Gastroesophageal sphincter (tissue), 4 donors: ENCODE data around the gene ECI1. TPM values are rescaled to one million over a fixed set of nuclear protein-coding genes. Genes with fewer than 3 reads are reported as not detected.

Source experiments
- ATAC-seq: fragments of 150-250 bp; one replicate; pipeline ENCODE4 v1.9.1; 2016; ENCODE audit warnings: mild to moderate bottlenecking, moderate library complexity
- H3K27ac ChIP-seq, 4 donors: fragments of 200-600 bp; sonication (generic) in 3 of 4; 1 replicate in 3 of 4; 2 replicates in 1 of 4; pipeline ENCODE4 v1.5.1; 2016 to 2019
- H3K27me3 ChIP-seq: fragments of 200-600 bp; sonication (generic); one replicate; pipeline ENCODE4 v1.5.1; 2019
- H3K36me3 ChIP-seq, 2 donors: fragments of 200-600 bp; sonication (generic); one replicate each; pipeline ENCODE4 v1.5.1; 2019; ENCODE audit warnings: control low read depth in 1 of 2
- H3K4me1 ChIP-seq, 3 donors: fragments of 200-600 bp; sonication (generic); 1 replicate in 2 of 3; 2 replicates in 1 of 3; pipeline ENCODE4 v1.5.1; 2016 to 2019; ENCODE audit warnings: control low read depth in 2 of 3
- H3K4me3 ChIP-seq, 2 donors: fragments of 200-600 bp; sonication (generic); one replicate each; pipeline ENCODE4 v1.5.1; 2019; ENCODE audit warnings: mild to moderate bottlenecking in 1 of 2, moderate library complexity in 1 of 2
- H3K9me3 ChIP-seq, 3 donors: fragments of 200-600 bp; sonication (generic); one replicate each; pipeline ENCODE4 v1.5.1; 2017 to 2019; ENCODE audit warnings: control low read depth in 2 of 3
- EP300 ChIP-seq: sonication (generic); formaldehyde crosslinking; IDR thresholded peaks from one replicate; pipeline ENCODE4 v1.6.1; 2017; ENCODE audit warnings: antibody characterized with exemption, mild to moderate bottlenecking
- POLR2A ChIP-seq, 2 donors: fragments of 450-650 bp; IDR thresholded peaks; one replicate each; pipeline ENCODE4 v1.6.1; 2017; ENCODE audit warnings: antibody characterized with exemption in 2 of 2, mild to moderate bottlenecking in 2 of 2, moderate library complexity in 1 of 2
- POLR2AphosphoS5 ChIP-seq: sonication (generic); formaldehyde crosslinking; IDR thresholded peaks from one replicate; pipeline ENCODE4 v1.6.1; 2017; ENCODE audit warnings: antibody characterized with exemption
- WGBS, 2 donors: methylation state at CpG; one replicate each; pipeline ENCODE4 v1.1.5; 2018; ENCODE audit warnings: low coverage in 1 of 2; 5-methylcytosine and 5-hydroxymethylcytosine counted together
- total RNA-seq, 4 donors: library from RNA; depleted of rRNA; stranded (reverse); fragments of >200 nt; gene quantifications; one replicate each; pipeline ENCODE4 v1.1.0, GENCODE V29; 2016
- TF ChIP-seq, protein P1 (sequence below), 4 experiments: fragments of 200-600 bp in 2 of 4; fragments of 450-650 bp in 2 of 4; sonication (generic) in 1 of 4; IDR thresholded peaks; one replicate each; pipeline ENCODE4 v1.5.1; 2017 to 2019; ENCODE audit warnings: antibody characterized with exemption in 4 of 4, mild to moderate bottlenecking in 2 of 4, moderate library complexity in 2 of 4

The ECI1 gene
- total RNA-seq, 4 donors from 2014 or later = 41.9 to 85.1 (median 73.8) TPM

DNA sequence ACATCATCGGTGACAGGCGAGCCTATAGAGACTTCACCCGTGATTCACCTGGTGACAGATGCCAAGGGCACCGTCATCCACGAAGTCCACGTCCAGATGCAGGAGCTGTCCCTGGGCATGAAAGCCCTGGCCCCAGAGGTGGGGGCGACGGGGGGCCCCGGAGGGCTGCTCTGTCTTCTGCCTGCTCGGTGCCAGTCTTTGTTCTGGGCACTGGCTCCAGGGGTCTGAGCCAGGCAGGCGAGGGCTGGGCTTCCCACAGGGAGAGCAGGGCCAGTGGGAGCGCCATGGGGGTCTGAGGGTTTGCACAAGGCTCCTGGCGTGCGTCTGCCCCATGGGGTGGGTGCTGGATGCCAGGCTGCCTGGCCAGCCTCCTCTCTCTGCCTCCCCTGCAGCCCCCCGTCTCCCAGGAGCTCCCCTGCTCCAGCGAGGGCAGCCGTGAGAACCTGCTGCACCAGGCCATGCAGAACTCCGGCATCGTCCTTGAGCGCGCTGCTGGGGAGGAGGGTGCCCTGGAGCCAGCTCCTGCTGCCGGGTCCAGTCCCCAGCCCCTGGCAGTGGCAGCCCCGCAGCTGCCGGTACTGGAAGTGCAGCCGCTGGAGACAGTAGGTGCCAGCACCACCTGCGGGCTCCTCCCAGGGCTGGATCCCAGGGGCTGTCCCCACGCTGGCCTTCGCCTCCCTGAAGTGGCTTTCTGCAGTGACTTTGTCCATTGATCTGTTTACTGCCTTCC, 18.2 kb downstream of the ECI1 start:
- peaks cover 63% of the 10 kb centered on the region for H3K27me3 ChIP-seq
- H3K9me3 ChIP-seq = no peaks in the 10 kb centered on the region
- no peak overlapping the region for H3K27ac ChIP-seq
- TF ChIP-seq POLR2A (IDR thresholded peaks at IDR 0.05) = no peak
- TF ChIP-seq POLR2AphosphoS5 = no peak
- TF ChIP-seq, protein P1, sequence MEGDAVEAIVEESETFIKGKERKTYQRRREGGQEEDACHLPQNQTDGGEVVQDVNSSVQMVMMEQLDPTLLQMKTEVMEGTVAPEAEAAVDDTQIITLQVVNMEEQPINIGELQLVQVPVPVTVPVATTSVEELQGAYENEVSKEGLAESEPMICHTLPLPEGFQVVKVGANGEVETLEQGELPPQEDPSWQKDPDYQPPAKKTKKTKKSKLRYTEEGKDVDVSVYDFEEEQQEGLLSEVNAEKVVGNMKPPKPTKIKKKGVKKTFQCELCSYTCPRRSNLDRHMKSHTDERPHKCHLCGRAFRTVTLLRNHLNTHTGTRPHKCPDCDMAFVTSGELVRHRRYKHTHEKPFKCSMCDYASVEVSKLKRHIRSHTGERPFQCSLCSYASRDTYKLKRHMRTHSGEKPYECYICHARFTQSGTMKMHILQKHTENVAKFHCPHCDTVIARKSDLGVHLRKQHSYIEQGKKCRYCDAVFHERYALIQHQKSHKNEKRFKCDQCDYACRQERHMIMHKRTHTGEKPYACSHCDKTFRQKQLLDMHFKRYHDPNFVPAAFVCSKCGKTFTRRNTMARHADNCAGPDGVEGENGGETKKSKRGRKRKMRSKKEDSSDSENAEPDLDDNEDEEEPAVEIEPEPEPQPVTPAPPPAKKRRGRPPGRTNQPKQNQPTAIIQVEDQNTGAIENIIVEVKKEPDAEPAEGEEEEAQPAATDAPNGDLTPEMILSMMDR (IDR thresholded peaks at IDR 0.05) = no peak
- no peak for TF ChIP-seq EP300
- peaks cover 6 to 25% (median 17%) of the 10 kb centered on the region in 3 donors for H3K4me1 ChIP-seq
- no peak overlapping the region for H3K4me3 ChIP-seq
- peaks cover 0 to 79% of the 10 kb centered on the region in 2 donors for H3K36me3 ChIP-seq
- ATAC-seq = no peak
- no CpG with 5 or more reads among the region's 28 CpGs for whole genome bisulfite sequencing, 2 donors

DNA sequence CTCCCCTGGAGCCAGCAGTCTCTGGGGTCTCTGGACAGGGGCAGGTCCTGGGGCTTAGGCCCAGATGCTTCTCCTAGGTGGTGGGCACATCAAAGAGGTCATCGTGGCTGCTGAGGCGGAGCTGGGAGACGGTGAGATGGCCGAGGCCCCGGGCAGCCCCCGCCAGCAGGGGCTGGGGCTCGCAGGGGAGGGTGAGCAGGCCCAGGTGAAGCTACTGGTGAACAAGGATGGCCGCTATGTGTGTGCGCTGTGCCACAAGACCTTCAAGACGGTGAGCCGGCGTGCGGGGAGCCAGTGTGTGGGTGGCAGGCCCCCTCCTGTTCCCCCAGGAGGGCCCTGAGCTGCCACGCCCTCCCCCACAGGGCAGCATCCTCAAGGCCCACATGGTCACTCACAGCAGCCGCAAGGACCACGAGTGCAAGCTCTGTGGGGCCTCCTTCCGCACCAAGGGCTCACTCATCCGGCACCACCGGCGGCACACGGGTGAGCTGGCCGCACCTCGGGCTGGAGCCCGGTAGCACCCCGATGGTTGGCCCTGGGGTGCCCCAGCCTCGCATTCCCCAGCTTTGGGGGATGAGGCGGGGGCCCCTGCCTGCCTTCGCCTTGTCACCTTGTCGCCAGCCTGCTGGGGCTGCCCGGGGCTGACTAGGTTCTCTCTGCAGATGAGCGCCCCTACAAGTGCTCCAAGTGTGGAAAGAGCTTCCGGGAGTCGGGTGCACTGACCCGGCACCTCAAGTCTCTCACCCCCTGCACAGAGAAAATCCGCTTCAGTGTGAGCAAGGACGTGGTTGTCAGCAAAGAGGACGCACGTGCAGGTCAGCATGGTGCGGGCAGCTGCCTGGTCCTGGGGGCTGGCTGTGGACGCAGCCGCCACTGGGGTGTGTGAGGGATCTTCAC, 19.0 kb downstream of the ECI1 start:
- peaks cover 0 to 87% of the 10 kb centered on the region in 2 donors for H3K36me3 ChIP-seq

GRCh38 chr16:2231016-2231931, 20.1 kb downstream of the ECI1 start:
- Histone ChIP-seq H3K27me3 (peaks cover 44% of the 10 kb centered on the region), H3K36me3 (peaks cover 0 to 95% of the 10 kb centered on the region in 2 donors), H3K4me3 (no peak overlapping the region), H3K9me3 (no peaks in the 10 kb centered on the region), H3K27ac (no peak overlapping the region), H3K4me1 (peaks cover 0 to 17% (median 6%) of the 10 kb centered on the region in 3 donors)
- TF ChIP-seq EP300 = no peak
- TF ChIP-seq, protein P1 (IDR thresholded peaks at IDR 0.05) = no peak
- no peak for TF ChIP-seq POLR2A (IDR thresholded peaks at IDR 0.05)
- no peak for TF ChIP-seq POLR2AphosphoS5
- 49 to 80% methylated on average over 3 to 7 of the region's 29 CpGs for WGBS, 2 donors
- no peak for ATAC-seq

More for the DNA sequence above, 19.0 kb downstream of the ECI1 start:
- Histone ChIP-seq H3K27ac (no peak overlapping the region), H3K4me3 (no peak overlapping the region), H3K27me3 (peaks cover 55% of the 10 kb centered on the region), H3K9me3 (no peaks in the 10 kb centered on the region), H3K4me1 (peaks cover 6 to 17% (median 14%) of the 10 kb centered on the region in 3 donors)
- WGBS, 2 donors = 70% methylated on average over 2 of the region's 41 CpGs; no CpG with 5 or more reads in 1 of the 2 donors
- no peak for ATAC-seq
- no peak for TF ChIP-seq EP300
- TF ChIP-seq POLR2A (IDR thresholded peaks at IDR 0.05) = no peak
- TF ChIP-seq, protein P1 (IDR thresholded peaks at IDR 0.05) = no peak
- TF ChIP-seq POLR2AphosphoS5 = no peak

DNA sequence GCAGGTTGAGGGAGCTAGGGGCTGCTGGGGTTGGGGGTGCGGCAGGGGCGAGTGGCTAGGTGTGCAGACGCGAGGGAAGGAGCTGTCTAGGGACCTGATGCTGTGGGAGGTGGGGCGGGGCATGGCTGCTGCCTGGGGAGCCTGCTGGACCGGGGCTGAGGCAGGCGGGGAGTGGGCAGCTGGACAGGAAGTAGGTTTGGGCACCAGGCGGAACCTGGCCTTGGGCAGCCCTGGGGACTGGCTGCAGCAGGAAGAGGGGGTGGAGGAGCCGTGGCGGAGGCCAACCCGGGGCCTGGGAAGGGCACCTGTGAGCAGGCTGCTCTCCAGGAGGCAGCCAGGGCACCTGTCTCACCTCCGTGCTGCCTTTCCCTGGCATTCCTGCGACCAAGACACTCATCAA, 21.0 kb downstream of the ECI1 start:
- no peaks in the 10 kb centered on the region for H3K9me3 ChIP-seq
- TF ChIP-seq POLR2A (IDR thresholded peaks at IDR 0.05) = no peak
- TF ChIP-seq, protein P1 (IDR thresholded peaks at IDR 0.05) = no peak
- no peak overlapping the region for H3K27ac ChIP-seq
- H3K4me3 ChIP-seq = no peak overlapping the region
- peaks cover 35% of the 10 kb centered on the region for H3K27me3 ChIP-seq
- 84% methylated on average over 8 of the region's 13 CpGs; no CpG with 5 or more reads in 1 of the 2 donors for WGBS, 2 donors
- H3K4me1 ChIP-seq = peaks cover 0 to 21% (median 7%) of the 10 kb centered on the region in 3 donors
- ATAC-seq = no peak
- peaks cover 0 to 91% of the 10 kb centered on the region in 2 donors for H3K36me3 ChIP-seq
